ENCODE data around the gene MERTK. TPM values are rescaled to one million over a fixed set of nuclear protein-coding genes. Genes with fewer than 3 reads are reported as not detected.

The MERTK gene
- total RNA-seq, 1 donor from 2014 or later, result 1.5 TPM

DNA sequence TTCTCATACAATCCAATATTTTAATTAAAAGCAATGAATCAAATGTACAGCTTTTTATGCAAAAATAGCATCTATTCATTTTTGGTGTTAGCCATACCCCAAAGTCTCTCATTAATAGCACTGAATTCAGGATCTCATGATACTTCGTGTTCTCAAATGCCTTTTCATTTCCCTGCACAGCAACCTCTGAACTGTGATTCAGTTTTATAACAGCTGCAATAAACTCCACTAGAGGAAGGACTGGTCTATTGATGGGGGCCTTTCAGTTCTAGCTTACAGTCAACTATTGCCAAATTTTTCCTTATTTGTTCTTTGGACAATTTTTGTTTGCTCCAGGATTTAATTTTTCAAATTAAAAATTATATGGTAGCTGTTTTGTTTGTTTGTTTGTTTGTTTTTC, 151.9 kb downstream of the MERTK start:
- Mint-ChIP-seq H3K4me3 (ENCODE audit: unreplicated experiment) (no peak overlapping the region), H3K27ac (ENCODE audit: unreplicated experiment) (no peak overlapping the region), H3K4me1 (ENCODE audit: unreplicated experiment) (peaks cover 9% of the 10 kb centered on the region), H3K36me3 (ENCODE audit: unreplicated experiment) (peaks cover 5% of the 10 kb centered on the region), H3K9me3 (ENCODE audit: unreplicated experiment) (peaks cover 11% of the 10 kb centered on the region), H3K27me3 (ENCODE audit: unreplicated experiment) (peaks cover 11% of the 10 kb centered on the region)
- no peak for DNase-seq (ENCODE audit: extremely low spot score, unreplicated experiment)
- TF ChIP-seq, protein P1, sequence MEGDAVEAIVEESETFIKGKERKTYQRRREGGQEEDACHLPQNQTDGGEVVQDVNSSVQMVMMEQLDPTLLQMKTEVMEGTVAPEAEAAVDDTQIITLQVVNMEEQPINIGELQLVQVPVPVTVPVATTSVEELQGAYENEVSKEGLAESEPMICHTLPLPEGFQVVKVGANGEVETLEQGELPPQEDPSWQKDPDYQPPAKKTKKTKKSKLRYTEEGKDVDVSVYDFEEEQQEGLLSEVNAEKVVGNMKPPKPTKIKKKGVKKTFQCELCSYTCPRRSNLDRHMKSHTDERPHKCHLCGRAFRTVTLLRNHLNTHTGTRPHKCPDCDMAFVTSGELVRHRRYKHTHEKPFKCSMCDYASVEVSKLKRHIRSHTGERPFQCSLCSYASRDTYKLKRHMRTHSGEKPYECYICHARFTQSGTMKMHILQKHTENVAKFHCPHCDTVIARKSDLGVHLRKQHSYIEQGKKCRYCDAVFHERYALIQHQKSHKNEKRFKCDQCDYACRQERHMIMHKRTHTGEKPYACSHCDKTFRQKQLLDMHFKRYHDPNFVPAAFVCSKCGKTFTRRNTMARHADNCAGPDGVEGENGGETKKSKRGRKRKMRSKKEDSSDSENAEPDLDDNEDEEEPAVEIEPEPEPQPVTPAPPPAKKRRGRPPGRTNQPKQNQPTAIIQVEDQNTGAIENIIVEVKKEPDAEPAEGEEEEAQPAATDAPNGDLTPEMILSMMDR (IDR thresholded peaks at IDR 0.05), result no peak

GRCh38 chr2:112053917-112054846, 155.8 kb downstream of the MERTK start:
- H3K9me3 Mint-ChIP-seq (ENCODE audit: unreplicated experiment), result no peaks in the 10 kb centered on the region
- peak; percentile 100 for DNase-seq (ENCODE audit: extremely low spot score, unreplicated experiment)
- peaks cover 7% of the 10 kb centered on the region for H3K36me3 Mint-ChIP-seq (ENCODE audit: unreplicated experiment)
- H3K4me1 Mint-ChIP-seq (ENCODE audit: unreplicated experiment), result peaks cover 33% of the 10 kb centered on the region
- TF ChIP-seq, protein P1 (IDR thresholded peaks at IDR 0.05), result no peak
- no peaks in the 10 kb centered on the region for H3K27me3 Mint-ChIP-seq (ENCODE audit: unreplicated experiment)
- H3K4me3 Mint-ChIP-seq (ENCODE audit: unreplicated experiment), result peak overlapping the region; percentile 97
- peak overlapping the region; percentile 98 for H3K27ac Mint-ChIP-seq (ENCODE audit: unreplicated experiment)

- TF ChIP-seq, protein P1 (IDR thresholded peaks at IDR 0.05), result no peak
- Mint-ChIP-seq H3K36me3 (ENCODE audit: unreplicated experiment) (peaks cover 7% of the 10 kb centered on the region), H3K27me3 (ENCODE audit: unreplicated experiment) (no peaks in the 10 kb centered on the region), H3K9me3 (ENCODE audit: unreplicated experiment) (no peaks in the 10 kb centered on the region), H3K4me1 (ENCODE audit: unreplicated experiment) (peaks cover 33% of the 10 kb centered on the region), H3K4me3 (ENCODE audit: unreplicated experiment) (peak within 1 kb of the TSS; percentile 97), H3K27ac (ENCODE audit: unreplicated experiment) (peak within 1 kb of the TSS; percentile 98)
- peak; percentile 100 for DNase-seq (ENCODE audit: extremely low spot score, unreplicated experiment)
Observed at GRCh38 chr2:112054847-112055729, 156.7 kb downstream of the MERTK start, which contains the start of gene TMEM87B. Gene TMEM87B (plus strand): TSS chr2:112055269. CDS start chr2:112055592, 323 bp downstream.

DNA sequence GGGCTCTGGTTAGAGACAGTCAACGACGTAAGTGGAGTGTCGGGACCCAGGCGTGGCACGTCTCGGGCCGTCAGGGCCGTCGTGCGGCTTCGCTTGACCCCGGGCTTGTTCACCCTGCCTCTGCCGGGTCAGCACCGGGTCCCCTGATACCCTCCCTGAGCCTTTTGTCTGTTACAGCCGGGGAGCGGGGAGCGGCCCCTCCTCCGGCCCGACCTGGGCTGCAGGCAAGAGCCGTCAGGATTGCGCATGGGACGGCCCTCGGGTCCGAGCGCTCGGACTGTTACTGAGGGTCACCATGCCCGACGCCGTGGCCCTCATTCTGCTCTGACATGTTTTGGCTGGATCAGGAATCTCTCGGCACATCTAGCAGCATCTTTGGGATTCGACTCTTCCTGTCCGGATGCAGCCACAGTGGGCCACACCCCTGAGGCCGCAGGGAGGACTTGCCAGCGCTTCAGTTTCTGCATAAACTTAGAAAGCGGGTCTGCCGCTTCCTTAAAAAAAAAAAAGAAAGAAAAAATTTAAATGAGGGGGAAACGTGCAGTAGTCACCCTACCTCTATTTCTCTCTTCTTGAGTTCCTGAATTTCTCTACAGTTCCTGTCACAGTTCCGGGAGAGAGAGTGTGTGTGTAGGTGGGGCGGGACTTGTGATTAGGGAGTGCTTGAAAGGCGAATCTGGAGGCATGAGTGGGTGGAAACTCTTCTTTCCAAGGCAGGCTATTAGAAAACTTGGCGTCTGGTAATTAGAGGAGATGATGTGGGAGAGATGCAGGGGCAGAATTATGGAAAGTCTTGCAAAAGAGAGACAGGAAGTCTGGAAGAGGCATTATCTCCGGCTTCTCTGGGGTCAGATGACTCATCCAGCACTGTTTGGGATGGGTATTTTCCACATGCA, 157.6 kb downstream of the MERTK start:
- Mint-ChIP-seq H3K27ac (ENCODE audit: unreplicated experiment) (peak overlapping the region; percentile 88), H3K27me3 (ENCODE audit: unreplicated experiment) (no peaks in the 10 kb centered on the region), H3K4me1 (ENCODE audit: unreplicated experiment) (peaks cover 33% of the 10 kb centered on the region), H3K9me3 (ENCODE audit: unreplicated experiment) (no peaks in the 10 kb centered on the region), H3K4me3 (ENCODE audit: unreplicated experiment) (peak overlapping the region; percentile 92), H3K36me3 (ENCODE audit: unreplicated experiment) (peaks cover 7% of the 10 kb centered on the region)
- TF ChIP-seq, protein P1 (IDR thresholded peaks at IDR 0.05), result no peak
- DNase-seq (ENCODE audit: extremely low spot score, unreplicated experiment), result no peak

All from osteocyte (in vitro differentiated cells).